ENCODE data around the gene PLEKHM2.

Gene PLEKHM2

GRCh38 chr1:15771836-15772515 lies 87.9 kb downstream of the PLEKHM2 start:
- no peaks in the 10 kb centered on the region for H3K9me3 ChIP-seq (ENCODE audit: insufficient read depth, low read length, severe bottlenecking)
- ATAC-seq (ENCODE audit: insufficient read depth, low read depth) = no peak
- no peak overlapping the region for H3K9ac ChIP-seq (ENCODE audit: low read depth, low read length)
- H3K4me1 ChIP-seq (ENCODE audit: insufficient read depth, low read length) = no peaks in the 10 kb centered on the region
- no peaks in the 10 kb centered on the region for H3K27me3 ChIP-seq (ENCODE audit: insufficient read depth, low read length, poor library complexity)
- H2AFZ ChIP-seq (ENCODE audit: low read depth, low read length) = no peak overlapping the region
- no peaks in the 10 kb centered on the region for H3K79me2 ChIP-seq (ENCODE audit: insufficient read depth, low read length)
- H3K36me3 ChIP-seq (ENCODE audit: insufficient read depth, low read length) = no peaks in the 10 kb centered on the region
- no peak overlapping the region for H3K27ac ChIP-seq (ENCODE audit: low read length)
- no peak for TF ChIP-seq CTCF (IDR thresholded peaks at IDR 0.05; ENCODE audit: borderline replicate concordance, extremely low read depth, low read length, poor library complexity, severe bottlenecking)
- H3K4me2 ChIP-seq (ENCODE audit: insufficient read depth, low read length) = no peak overlapping the region
- no peak overlapping the region for H3K4me3 ChIP-seq (ENCODE audit: low read depth in 1 of 2, low read length in 2 of 2)
- no peaks in the 10 kb centered on the region for H4K20me1 ChIP-seq (ENCODE audit: insufficient read depth, low read length)
- DNase-seq = no peak

GRCh38 chr1:15775706-15776105 lies 91.6 kb downstream of the PLEKHM2 start:
- Histone ChIP-seq H3K27me3 (ENCODE audit: insufficient read depth, low read length, poor library complexity) (no peaks in the 10 kb centered on the region), H3K27ac (ENCODE audit: low read length) (no peak overlapping the region), H3K4me1 (ENCODE audit: insufficient read depth, low read length) (no peaks in the 10 kb centered on the region), H3K4me2 (ENCODE audit: insufficient read depth, low read length) (no peak overlapping the region), H2AFZ (ENCODE audit: low read depth, low read length) (no peak overlapping the region), H3K36me3 (ENCODE audit: insufficient read depth, low read length) (no peaks in the 10 kb centered on the region), H3K9me3 (ENCODE audit: insufficient read depth, low read length, severe bottlenecking) (no peaks in the 10 kb centered on the region), H3K9ac (ENCODE audit: low read depth, low read length) (no peak overlapping the region), H3K79me2 (ENCODE audit: insufficient read depth, low read length) (no peaks in the 10 kb centered on the region), H3K4me3 (ENCODE audit: low read depth in 1 of 2, low read length in 2 of 2) (no peak overlapping the region), H4K20me1 (ENCODE audit: insufficient read depth, low read length) (no peaks in the 10 kb centered on the region)
- DNase-seq = no peak
- no peak for TF ChIP-seq EZH2 (IDR thresholded peaks at IDR 0.05; ENCODE audit: borderline replicate concordance, low read depth, low read length, severe bottlenecking)
- no peak for TF ChIP-seq CTCF (IDR thresholded peaks at IDR 0.05; ENCODE audit: borderline replicate concordance, extremely low read depth, low read length, poor library complexity, severe bottlenecking)
- ATAC-seq (ENCODE audit: insufficient read depth, low read depth) = no peak

GRCh38 chr1:15777909-15778707 lies 94.0 kb downstream of the PLEKHM2 start:
- no peak overlapping the region for H3K4me3 ChIP-seq (ENCODE audit: low read depth in 1 of 2, low read length in 2 of 2)
- H3K36me3 ChIP-seq (ENCODE audit: insufficient read depth, low read length) = no peaks in the 10 kb centered on the region

More at GRCh38 chr1:15777909-15778707, 94.0 kb downstream of the PLEKHM2 start:
- no peaks in the 10 kb centered on the region for H3K27me3 ChIP-seq (ENCODE audit: insufficient read depth, low read length, poor library complexity)
- H2AFZ ChIP-seq (ENCODE audit: low read depth, low read length) = no peak overlapping the region
- H3K79me2 ChIP-seq (ENCODE audit: insufficient read depth, low read length) = no peaks in the 10 kb centered on the region
- no peaks in the 10 kb centered on the region for H4K20me1 ChIP-seq (ENCODE audit: insufficient read depth, low read length)
- ATAC-seq (ENCODE audit: insufficient read depth, low read depth) (no peak), DNase-seq (no peak)
- no peak overlapping the region for H3K4me2 ChIP-seq (ENCODE audit: insufficient read depth, low read length)
- H3K27ac ChIP-seq (ENCODE audit: low read length) = no peak overlapping the region
- no peak overlapping the region for H3K9ac ChIP-seq (ENCODE audit: low read depth, low read length)
- H3K4me1 ChIP-seq (ENCODE audit: insufficient read depth, low read length) = no peaks in the 10 kb centered on the region
- H3K9me3 ChIP-seq (ENCODE audit: insufficient read depth, low read length, severe bottlenecking) = no peaks in the 10 kb centered on the region
- TF ChIP-seq EZH2 (IDR thresholded peaks at IDR 0.05; ENCODE audit: borderline replicate concordance, low read depth, low read length, severe bottlenecking) = no peak
- no peak for TF ChIP-seq CTCF (IDR thresholded peaks at IDR 0.05; ENCODE audit: borderline replicate concordance, extremely low read depth, low read length, poor library complexity, severe bottlenecking)

Measured in DND-41 (cell line).